Measurements from ENCODE around the gene ABCC9.

Gene ABCC9

GRCh38 chr12:21940549-21941505, at the start of gene ABCC9:
ABCC9 (minus strand) TSS chr12:21941426; CDS start chr12:21936674, 4,752 bp downstream.
- peak; percentile 0 for DNase-seq

- DNase-seq: no peak
These were observed 48.7 kb upstream of the ABCC9 start for GRCh38 chr12:21989819-21990412.

GRCh38 chr12:21988619-21989018, 47.4 kb upstream of the ABCC9 start:
- DNase-seq: no peak

- DNase-seq: no peak
These were observed 46.5 kb upstream of the ABCC9 start for GRCh38 chr12:21987755-21988154.

GRCh38 chr12:21985155-21985554, 43.9 kb upstream of the ABCC9 start:
- DNase-seq: no peak

- no peak for DNase-seq
These were observed 43.1 kb upstream of the ABCC9 start for GRCh38 chr12:21984375-21984774.

- DNase-seq: no peak
These were observed 41.9 kb upstream of the ABCC9 start for GRCh38 chr12:21983095-21983494.

GRCh38 chr12:21980544-21980943, 39.3 kb upstream of the ABCC9 start:
- no peak for DNase-seq

- DNase-seq: no peak
These were observed 34.1 kb upstream of the ABCC9 start for GRCh38 chr12:21975293-21975692.

- no peak for DNase-seq
These were observed 32.0 kb upstream of the ABCC9 start for GRCh38 chr12:21973221-21973620.

- DNase-seq: no peak
These were observed 30.8 kb upstream of the ABCC9 start for GRCh38 chr12:21972055-21972454.

- no peak for DNase-seq
These were observed 30.1 kb upstream of the ABCC9 start for GRCh38 chr12:21971344-21971743.

GRCh38 chr12:21962821-21963220, 21.6 kb upstream of the ABCC9 start:
- no peak for DNase-seq

- DNase-seq: no peak
These were observed 21.0 kb upstream of the ABCC9 start for GRCh38 chr12:21962236-21962635.

- DNase-seq: no peak
These were observed 9.4 kb upstream of the ABCC9 start for GRCh38 chr12:21950649-21951048.

- no peak for DNase-seq
These were observed 7.8 kb upstream of the ABCC9 start for GRCh38 chr12:21949036-21949435.

- DNase-seq: no peak
These were observed 5.8 kb upstream of the ABCC9 start for GRCh38 chr12:21946983-21947382.

- DNase-seq: no peak
These were observed 3.8 kb upstream of the ABCC9 start for GRCh38 chr12:21945002-21945401.

- no peak for DNase-seq
These were observed 1.1 kb upstream of the ABCC9 start for GRCh38 chr12:21942377-21942703.

- no peak for DNase-seq
These were observed 515 bp upstream of the ABCC9 start for GRCh38 chr12:21941506-21942376.

GRCh38 chr12:21939435-21939834, 1.8 kb downstream of the ABCC9 start:
- DNase-seq: no peak

- no peak for DNase-seq
These were observed 2.3 kb downstream of the ABCC9 start for GRCh38 chr12:21938879-21939278.

GRCh38 chr12:21934173-21934572, 7.1 kb downstream of the ABCC9 start:
- no peak for DNase-seq
